Measurements from ENCODE around the gene AKAP7. TPM values are rescaled to one million over a fixed set of nuclear protein-coding genes. Genes with fewer than 3 reads are reported as not detected.

AKAP7 gene
- total RNA-seq, 4 donors from 2014 or later = 6.2 to 18.7 (median 8.4) TPM

GRCh38 chr6:131122516-131122915 is 12.8 kb upstream of the AKAP7 start:
- intact Hi-C loops (cut with DNase I) = no loop called here

GRCh38 chr6:131124336-131125071 is 10.8 kb upstream of the AKAP7 start:
- H3K27ac ChIP-seq (replicated peaks in 1 of 4) = no peak overlapping the region
- intact Hi-C loops (cut with DNase I) = no loop called here
- H3K27me3 ChIP-seq = no peaks in the 10 kb centered on the region
- no peak for DNase-seq (ENCODE audit: extremely low spot score)
- no peaks in the 10 kb centered on the region for H3K9me3 ChIP-seq
- no peak for TF ChIP-seq EP300 (IDR thresholded peaks at IDR 0.05)
- no peak for TF ChIP-seq POLR2A (IDR thresholded peaks at IDR 0.05; ENCODE audit: low read depth)
- no peak for TF ChIP-seq POLR2AphosphoS5 (IDR thresholded peaks at IDR 0.05)
- TF ChIP-seq CTCF (IDR thresholded peaks at IDR 0.05) = no peak
- no peaks in the 10 kb centered on the region for H3K4me1 ChIP-seq
- H3K4me3 ChIP-seq = no peak overlapping the region
- H3K36me3 ChIP-seq = no peaks in the 10 kb centered on the region
- 70% methylated on average over 3 of the region's 3 CpGs for WGBS

More at GRCh38 chr6:131122516-131122915, 12.8 kb upstream of the AKAP7 start:
- peaks cover 0 to 2% (median 0%) of the 10 kb centered on the region in 4 donors for H3K9me3 ChIP-seq
- H3K36me3 ChIP-seq = no peaks in the 10 kb centered on the region
- no peak overlapping the region for H3K27ac ChIP-seq (replicated peaks in 1 of 4)
- DNase-seq (ENCODE audit: extremely low spot score) = no peak
- no peak for TF ChIP-seq CTCF (IDR thresholded peaks at IDR 0.05)
- no peak for TF ChIP-seq POLR2AphosphoS5 (IDR thresholded peaks at IDR 0.05)
- no peak for TF ChIP-seq POLR2A (IDR thresholded peaks at IDR 0.05; ENCODE audit: low read depth)
- 61% methylated on average over 1 of the region's 1 CpG for WGBS
- H3K4me1 ChIP-seq = no peaks in the 10 kb centered on the region
- no peak overlapping the region for H3K4me3 ChIP-seq
- H3K27me3 ChIP-seq = no peaks in the 10 kb centered on the region

- no peak for DNase-seq (ENCODE audit: extremely low spot score)
Measured at GRCh38 chr6:131125431-131125830, 9.8 kb upstream of the AKAP7 start.

GRCh38 chr6:131129689-131130553 is 5.3 kb upstream of the AKAP7 start:
- Histone ChIP-seq H3K4me3 (no peak overlapping the region), H3K4me1 (peaks cover 4 to 10% (median 8%) of the 10 kb centered on the region in 4 donors), H3K9me3 (no peaks in the 10 kb centered on the region), H3K27me3 (no peaks in the 10 kb centered on the region), H3K36me3 (no peaks in the 10 kb centered on the region), H3K27ac (replicated peaks in 1 of 4) (no peak overlapping the region)
- no peak for DNase-seq (ENCODE audit: extremely low spot score)
- TF ChIP-seq EP300 (IDR thresholded peaks at IDR 0.05) = no peak
- no peak for TF ChIP-seq POLR2AphosphoS5 (IDR thresholded peaks at IDR 0.05)
- no peak for TF ChIP-seq POLR2A (IDR thresholded peaks at IDR 0.05; ENCODE audit: low read depth)
- no peak for TF ChIP-seq CTCF (IDR thresholded peaks at IDR 0.05)
- intact Hi-C loops (cut with DNase I) = no loop called here
- WGBS = 72% methylated on average over 10 of the region's 10 CpGs

More at GRCh38 chr6:131125431-131125830, 9.8 kb upstream of the AKAP7 start:
- Histone ChIP-seq H3K4me1 (no peaks in the 10 kb centered on the region), H3K9me3 (no peaks in the 10 kb centered on the region), H3K27me3 (no peaks in the 10 kb centered on the region), H3K4me3 (no peak overlapping the region), H3K36me3 (no peaks in the 10 kb centered on the region), H3K27ac (replicated peaks in 1 of 4) (no peak overlapping the region)
- intact Hi-C loops (cut with DNase I) = no loop called here
- TF ChIP-seq POLR2A (IDR thresholded peaks at IDR 0.05; ENCODE audit: low read depth) = no peak
- TF ChIP-seq POLR2AphosphoS5 (IDR thresholded peaks at IDR 0.05) = no peak
- TF ChIP-seq EP300 (IDR thresholded peaks at IDR 0.05) = no peak
- 95% methylated on average over 1 of the region's 1 CpG for WGBS

GRCh38 chr6:131130554-131130940 is 4.7 kb upstream of the AKAP7 start:
- Histone ChIP-seq H3K4me3 (no peak overlapping the region), H3K36me3 (no peaks in the 10 kb centered on the region), H3K27ac (replicated peaks in 1 of 4) (no peak overlapping the region), H3K9me3 (no peaks in the 10 kb centered on the region), H3K27me3 (no peaks in the 10 kb centered on the region), H3K4me1 (peaks cover 4 to 11% (median 9%) of the 10 kb centered on the region in 4 donors)
- DNase-seq (ENCODE audit: extremely low spot score) = no peak
- TF ChIP-seq POLR2A (IDR thresholded peaks at IDR 0.05; ENCODE audit: low read depth) (no peak), EP300 (IDR thresholded peaks at IDR 0.05) (no peak), CTCF (IDR thresholded peaks at IDR 0.05) (no peak), POLR2AphosphoS5 (IDR thresholded peaks at IDR 0.05) (no peak)
- intact Hi-C loops (cut with DNase I) = no loop called here
- 96% methylated on average over 4 of the region's 5 CpGs for WGBS
